Measurements from ENCODE around the gene HOXB7.

HOXB7 gene

DNA sequence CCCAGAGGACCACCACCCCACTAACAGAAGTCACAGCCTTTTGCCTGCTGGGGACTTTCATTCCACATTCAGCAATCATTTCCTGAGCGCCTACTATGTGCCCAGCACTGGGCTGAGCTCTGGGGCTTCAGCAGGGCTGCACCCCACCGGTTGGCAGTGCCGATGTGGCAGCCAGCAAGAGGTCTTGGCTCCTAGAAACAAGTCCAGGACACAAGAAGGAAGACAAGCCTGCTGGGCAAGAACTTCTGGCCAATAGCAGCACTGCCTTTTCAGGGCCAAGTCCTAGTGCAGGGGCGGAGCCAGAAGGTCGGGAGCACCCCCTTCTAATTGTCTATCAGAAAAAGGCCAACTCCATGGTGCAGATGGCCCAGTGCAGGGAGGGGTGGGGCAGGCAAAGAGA is 28.3 kb upstream of the HOXB7 start:
- TF ChIP-seq, protein P1, sequence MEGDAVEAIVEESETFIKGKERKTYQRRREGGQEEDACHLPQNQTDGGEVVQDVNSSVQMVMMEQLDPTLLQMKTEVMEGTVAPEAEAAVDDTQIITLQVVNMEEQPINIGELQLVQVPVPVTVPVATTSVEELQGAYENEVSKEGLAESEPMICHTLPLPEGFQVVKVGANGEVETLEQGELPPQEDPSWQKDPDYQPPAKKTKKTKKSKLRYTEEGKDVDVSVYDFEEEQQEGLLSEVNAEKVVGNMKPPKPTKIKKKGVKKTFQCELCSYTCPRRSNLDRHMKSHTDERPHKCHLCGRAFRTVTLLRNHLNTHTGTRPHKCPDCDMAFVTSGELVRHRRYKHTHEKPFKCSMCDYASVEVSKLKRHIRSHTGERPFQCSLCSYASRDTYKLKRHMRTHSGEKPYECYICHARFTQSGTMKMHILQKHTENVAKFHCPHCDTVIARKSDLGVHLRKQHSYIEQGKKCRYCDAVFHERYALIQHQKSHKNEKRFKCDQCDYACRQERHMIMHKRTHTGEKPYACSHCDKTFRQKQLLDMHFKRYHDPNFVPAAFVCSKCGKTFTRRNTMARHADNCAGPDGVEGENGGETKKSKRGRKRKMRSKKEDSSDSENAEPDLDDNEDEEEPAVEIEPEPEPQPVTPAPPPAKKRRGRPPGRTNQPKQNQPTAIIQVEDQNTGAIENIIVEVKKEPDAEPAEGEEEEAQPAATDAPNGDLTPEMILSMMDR (IDR thresholded peaks at IDR 0.05; ENCODE audit: insufficient read depth, low read length, missing control alignments), result no peak
- CTCF ChIA-PET, result interaction anchor here (1.4 kb wide), 1 partner anchor 13 kb away, joined by 3 read pairs; the partner anchor contains the start of gene HOXB9
- no peak overlapping the region for H3K4me3 ChIP-seq (ENCODE audit: low read depth, low read length)
- DNase-seq (ENCODE audit: low read depth, low spot score), result no peak
- POLR2A ChIA-PET, result no interaction called here

DNA sequence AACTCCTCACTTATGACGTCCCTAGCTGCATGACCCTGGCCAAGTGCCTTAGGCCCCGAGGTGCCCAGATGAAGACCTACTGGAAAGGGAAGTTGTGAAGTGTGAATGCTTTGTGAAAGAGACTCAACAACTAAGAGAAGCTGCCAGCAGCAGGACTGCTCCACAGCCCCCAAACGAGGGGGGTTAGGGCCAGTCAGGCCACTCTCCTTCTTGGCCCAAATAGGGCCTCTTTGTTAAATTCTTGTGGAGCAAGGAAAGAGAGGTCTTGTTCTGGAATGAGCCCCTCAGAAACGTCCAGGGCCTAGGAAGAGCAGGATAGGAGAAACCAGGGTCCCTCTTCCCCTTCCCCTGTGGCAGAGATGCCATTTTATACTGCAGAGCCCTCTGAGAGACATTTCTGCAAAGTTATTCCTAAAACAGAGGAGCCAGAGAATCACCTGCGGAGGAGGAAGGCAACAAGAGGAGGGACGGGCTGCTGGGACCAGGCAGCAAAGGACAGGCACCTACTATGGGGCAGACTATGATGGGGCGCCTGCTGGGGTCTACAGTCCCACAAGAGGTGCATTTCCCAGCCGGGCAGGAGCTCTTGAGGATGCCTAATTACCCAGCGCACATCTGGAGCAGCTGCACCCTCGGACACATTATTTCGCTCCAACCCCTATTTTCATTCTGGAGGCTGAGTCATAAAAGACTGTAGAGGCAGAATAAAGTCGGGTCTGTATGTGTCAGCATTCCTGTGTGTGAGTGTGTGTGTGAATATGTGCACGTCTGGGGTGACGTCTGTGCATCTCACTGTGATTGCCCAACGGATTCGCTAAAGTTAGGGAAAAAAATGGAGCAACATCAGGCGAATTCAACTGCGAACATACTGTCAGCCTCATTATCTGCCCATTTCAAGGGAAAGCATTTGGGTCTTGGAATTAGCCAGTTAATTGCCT is 26.8 kb upstream of the HOXB7 start:
- ChIA-PET CTCF (interaction anchor here (0.7 to 2.8 kb wide), 15 partner anchors 9 to 380 kb away, joined by 3 to 16 read pairs (median 6); partner anchors contain the start of genes HOXB5 and PRAC2), POLR2A (no interaction called here)
- DNase-seq (ENCODE audit: low read depth, low spot score), result peak; percentile 63

DNA sequence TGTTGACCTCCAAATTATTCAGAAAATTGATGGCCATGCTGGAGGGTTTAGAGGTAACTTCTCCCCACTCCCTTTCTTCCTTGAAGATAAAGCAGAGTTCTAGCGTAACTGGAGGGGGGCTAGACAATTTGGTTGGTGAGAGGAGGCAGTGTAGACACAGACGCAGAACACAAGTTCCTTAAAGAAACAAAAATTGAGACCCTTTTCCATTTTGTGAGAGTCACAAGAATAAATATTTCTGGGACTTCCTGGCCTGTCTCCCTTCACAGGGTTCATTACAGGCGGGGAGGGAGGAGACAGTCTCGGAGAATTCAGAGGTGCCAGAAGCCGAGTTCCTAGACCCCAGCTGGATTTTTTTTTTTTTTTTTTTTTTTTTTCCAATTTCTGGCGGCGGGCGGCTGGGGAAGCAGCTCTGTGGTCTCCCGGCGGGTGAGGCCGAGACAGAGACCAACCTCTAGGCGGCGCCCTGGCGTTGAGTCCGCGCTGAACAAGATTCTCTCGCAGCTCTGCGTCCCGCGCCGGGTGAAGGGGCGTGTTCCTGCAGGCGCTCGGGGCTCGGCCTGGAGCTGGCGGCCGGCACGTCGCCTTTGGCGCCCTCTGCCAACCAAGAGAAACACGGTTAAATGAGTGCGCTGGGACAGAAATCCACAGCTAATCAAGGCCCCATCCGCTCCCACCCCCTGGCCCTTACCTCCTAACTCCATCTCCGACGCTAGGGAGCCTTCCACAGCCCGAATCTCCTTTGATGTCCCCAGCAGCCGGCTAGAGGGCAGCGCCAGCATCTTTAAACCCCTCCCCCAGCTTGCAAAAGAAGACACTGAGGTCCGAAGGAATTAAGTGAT is 25.6 kb upstream of the HOXB7 start:
- TF ChIP-seq, protein P1 (IDR thresholded peaks at IDR 0.05; ENCODE audit: insufficient read depth, low read length, missing control alignments), result peak; percentile 81
- no peak for DNase-seq (ENCODE audit: low read depth, low spot score)
- CTCF ChIA-PET, result interaction anchor here (0.6 to 2.8 kb wide), 26 partner anchors 8 to 654 kb away, joined by 3 to 22 read pairs (median 5); partner anchors contain the start of genes HOXB5, HOXB9 and PRAC2
- POLR2A ChIA-PET, result no interaction called here
- H3K4me3 ChIP-seq (ENCODE audit: low read depth, low read length), result no peak overlapping the region

More for the DNA sequence above, 26.8 kb upstream of the HOXB7 start:
- H3K4me3 ChIP-seq (ENCODE audit: low read depth, low read length), result no peak overlapping the region
- TF ChIP-seq, protein P1 (IDR thresholded peaks at IDR 0.05; ENCODE audit: insufficient read depth, low read length, missing control alignments), result no peak

DNA sequence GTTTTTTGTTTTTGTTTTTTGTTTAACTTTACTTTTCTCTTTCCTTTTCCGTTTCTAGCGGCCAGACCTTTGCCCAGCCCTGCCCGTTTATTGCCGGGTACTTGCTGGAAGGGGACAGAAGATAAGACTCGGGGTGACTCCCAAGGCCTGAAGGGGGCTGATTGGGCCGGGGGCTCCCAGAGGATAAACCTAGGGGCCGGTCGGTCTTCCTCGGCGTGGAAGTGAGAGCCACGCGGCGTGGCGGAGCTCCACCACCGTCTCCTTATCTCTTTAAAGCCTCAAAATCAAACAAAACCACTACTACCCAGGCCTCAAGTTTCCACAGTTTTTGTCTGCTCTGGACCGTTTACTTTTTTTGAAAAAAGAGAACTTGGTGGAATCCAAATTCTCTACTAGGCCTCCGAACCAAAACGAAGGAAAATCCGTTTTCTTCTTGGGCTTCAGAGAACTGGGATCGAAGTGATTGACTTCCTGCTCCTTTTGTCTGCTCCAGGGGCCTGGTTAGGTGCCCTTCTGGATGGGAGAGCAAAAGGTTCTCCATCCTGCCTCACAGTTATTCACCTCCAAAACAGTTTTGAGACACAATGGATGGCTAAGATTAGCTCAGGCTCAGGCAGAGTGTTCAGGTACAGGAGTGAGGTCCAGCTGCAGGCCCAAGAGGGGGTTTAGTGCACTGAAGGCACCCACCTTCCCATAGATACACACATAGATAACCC is 23.8 kb upstream of the HOXB7 start:
- no peak for DNase-seq (ENCODE audit: low read depth, low spot score)
- CTCF ChIA-PET, result interaction anchor here (0.9 to 2.8 kb wide), 4 partner anchors 9 to 244 kb away, joined by 3 to 22 read pairs (median 12); partner anchors contain the start of gene HOXB9

DNA sequence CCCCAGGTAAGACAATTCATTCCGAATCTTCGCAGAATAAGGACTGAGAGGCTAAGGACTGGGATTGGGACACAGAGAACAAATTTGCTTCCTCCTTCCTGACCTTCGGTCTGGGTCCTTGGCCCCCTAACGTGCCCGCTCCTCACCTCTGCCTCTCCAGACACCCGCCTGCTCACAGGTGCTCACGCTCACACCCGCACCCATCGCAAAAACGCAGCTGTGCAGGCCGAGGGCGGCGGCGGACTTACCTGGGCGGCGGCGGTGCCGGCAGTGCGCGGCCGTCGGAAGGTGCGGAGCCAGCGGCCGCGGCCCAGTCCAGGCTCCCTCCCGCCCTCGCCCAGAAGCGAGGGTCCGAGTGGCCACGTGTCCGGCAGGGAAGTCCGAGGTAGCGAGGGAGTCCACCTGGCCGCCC is 22.5 kb upstream of the HOXB7 start:
- TF ChIP-seq, protein P1 (IDR thresholded peaks at IDR 0.05; ENCODE audit: insufficient read depth, low read length, missing control alignments), result no peak
- POLR2A ChIA-PET, result no interaction called here
- CTCF ChIA-PET, result interaction anchor here (0.9 to 1.8 kb wide), 2 partner anchors 9 to 11 kb away, joined by 3 to 5 read pairs; no protein-coding TSS in a partner anchor
- H3K4me3 ChIP-seq (ENCODE audit: low read depth, low read length), result no peak overlapping the region
- no peak for DNase-seq (ENCODE audit: low read depth, low spot score)

More for the DNA sequence above, 23.8 kb upstream of the HOXB7 start:
- no peak overlapping the region for H3K4me3 ChIP-seq (ENCODE audit: low read depth, low read length)
- POLR2A ChIA-PET, result no interaction called here
- TF ChIP-seq, protein P1 (IDR thresholded peaks at IDR 0.05; ENCODE audit: insufficient read depth, low read length, missing control alignments), result no peak

All from AG04449 (cell line).